GM23248 (cell line): ENCODE measurements around the gene DMGDH. TPM values are rescaled to one million over a fixed set of nuclear protein-coding genes. Genes with fewer than 3 reads are reported as not detected.

Experiments
- DNase-seq: peaks from one replicate; pipeline ENCODE4 v3.0.0-alpha.2; 2015
- H2AFZ ChIP-seq: fragments of 200-600 bp; sonication (generic); 2 replicates; pipeline ENCODE4 v1.6.1; 2016; ENCODE audit warnings: antibody characterized with exemption
- H3F3A ChIP-seq: fragments of 200-600 bp; sonication (generic); 2 replicates; pipeline ENCODE4 v1.6.1; 2016; ENCODE audit warnings: mild to moderate bottlenecking, antibody characterized with exemption, mixed run types; ENCODE audit not compliant: insufficient read depth
- H3K27ac ChIP-seq: fragments of 200-600 bp; sonication (generic); 2 replicates; pipeline ENCODE4 v1.5.1; 2016; ENCODE audit warnings: mild to moderate bottlenecking
- H3K27me3 ChIP-seq: fragments of 200-600 bp; sonication (generic); replicated peaks from 2 replicates; pipeline ENCODE4 v1.6.1; 2016; ENCODE audit warnings: mild to moderate bottlenecking; ENCODE audit not compliant: insufficient read depth
- H3K36me3 ChIP-seq: fragments of 200-600 bp; sonication (generic); 2 replicates; pipeline ENCODE4 v1.6.1; 2016; ENCODE audit warnings: low read depth, mild to moderate bottlenecking
- H3K4me1 ChIP-seq: fragments of 200-600 bp; sonication (generic); 2 replicates; pipeline ENCODE4 v1.6.1; 2016; ENCODE audit warnings: mild to moderate bottlenecking; ENCODE audit not compliant: insufficient read depth
- H3K4me2 ChIP-seq: fragments of 200-600 bp; sonication (generic); one replicate; pipeline ENCODE4 v1.6.1; 2016; ENCODE audit warnings: mild to moderate bottlenecking; ENCODE audit not compliant: unreplicated experiment
- H3K4me3 ChIP-seq: fragments of 200-600 bp; sonication (generic); 2 replicates; pipeline ENCODE4 v1.5.1; 2016; ENCODE audit warnings: mild to moderate bottlenecking
- H3K79me2 ChIP-seq: fragments of 200-600 bp; sonication (generic); 2 replicates; pipeline ENCODE4 v1.6.1; 2016; ENCODE audit warnings: mild to moderate bottlenecking; ENCODE audit not compliant: insufficient read depth
- H3K9ac ChIP-seq: fragments of 200-600 bp; sonication (generic); 2 replicates; pipeline ENCODE4 v1.6.1; 2016; ENCODE audit warnings: mild to moderate bottlenecking
- H3K9me2 ChIP-seq: fragments of 200-600 bp; sonication (generic); 2 replicates; pipeline ENCODE4 v1.6.1; 2016; ENCODE audit warnings: mixed run types, mild to moderate bottlenecking, moderate library complexity; ENCODE audit not compliant: insufficient read depth
- H3K9me3 ChIP-seq: fragments of 200-600 bp; sonication (generic); one replicate; pipeline ENCODE4 v1.6.1; 2017; ENCODE audit warnings: low read depth
- H4K20me1 ChIP-seq: fragments of 200-600 bp; sonication (generic); 2 replicates; pipeline ENCODE4 v1.6.0; 2016; ENCODE audit not compliant: insufficient read depth
- EZH2 ChIP-seq: fragments of 200-600 bp; sonication (generic); IDR thresholded peaks from 2 replicates; pipeline ENCODE4 v1.6.1; 2018; ENCODE audit warnings: antibody characterized with exemption, mild to moderate bottlenecking; ENCODE audit not compliant: insufficient read depth, poor library complexity, severe bottlenecking
- EZH2phosphoT487 ChIP-seq: fragments of 200-600 bp; sonication (generic); IDR thresholded peaks from 2 replicates; pipeline ENCODE4 v1.6.1; 2018; ENCODE audit warnings: antibody characterized with exemption, moderate library complexity, mild to moderate bottlenecking, low read depth; ENCODE audit not compliant: insufficient read depth
- WGBS, 2 experiments: methylation state at CpG; one replicate each; pipeline ENCODE4 v1.1.6; 2015 to 2017; ENCODE audit warnings: low lambda C conversion rate in 2 of 2, low coverage in 1 of 2; ENCODE audit errors: missing lambda C conversion rate in 2 of 2; 5-methylcytosine and 5-hydroxymethylcytosine counted together
- in situ Hi-C: fragments of 300-500 bp; cut with MboI; formaldehyde crosslinking; loops from 2 replicates; pipeline ENCODE4 v1.15.0; 2020
- polyA plus RNA-seq: library from polyadenylated mRNA; unstranded; fragments of >200 nt; fragmentation: Nextera tagmentation; extraction: Ambion mirVana; gene quantifications from 2 replicates; pipeline ENCODE4 v1.2.1, GENCODE V29; 2016
- total RNA-seq: library from RNA; depleted of rRNA; stranded (reverse); fragments of >200 nt; shearing (Covaris generic); gene quantifications from 2 replicates; pipeline ENCODE4 v1.2.3, GENCODE V29; 2014

The DMGDH gene
- total and polyA plus RNA-seq, 2 experiments from 2014 or later: 1.5 to 1.6 TPM

DNA sequence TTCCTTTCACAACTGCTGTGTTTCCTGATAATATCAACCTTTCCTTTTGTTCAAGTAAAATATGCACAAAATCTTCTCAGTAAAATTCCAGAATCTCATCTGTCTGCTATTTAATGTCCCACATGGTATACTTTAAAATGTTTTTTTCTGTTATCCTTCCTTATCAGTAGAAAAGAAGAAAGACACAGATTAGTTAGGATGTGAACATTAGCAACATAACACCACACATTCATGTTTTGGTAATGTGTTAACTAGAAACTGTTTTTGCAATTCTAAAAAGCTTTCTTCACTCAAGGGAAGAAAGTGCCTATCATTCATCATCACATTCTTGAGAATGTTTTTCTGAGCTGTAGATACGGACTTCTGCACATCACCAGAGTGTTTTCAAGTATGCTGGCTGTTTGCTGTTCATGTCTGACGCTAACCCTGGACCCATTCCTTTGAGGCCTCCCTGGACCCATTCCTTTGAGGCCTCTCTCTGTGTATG lies 73.9 kb downstream of the DMGDH start:
- no peaks in the 10 kb centered on the region for H3K4me1 ChIP-seq
- H3K27ac ChIP-seq: no peak overlapping the region
- no peaks in the 10 kb centered on the region for H3K36me3 ChIP-seq
- no peak overlapping the region for H3K9ac ChIP-seq
- no peak for TF ChIP-seq EZH2phosphoT487
- no peak for TF ChIP-seq EZH2
- no peaks in the 10 kb centered on the region for H3F3A ChIP-seq
- no peak overlapping the region for H2AFZ ChIP-seq
- no peak overlapping the region for H3K4me3 ChIP-seq
- no peaks in the 10 kb centered on the region for H3K79me2 ChIP-seq
- H3K9me2 ChIP-seq: no peaks in the 10 kb centered on the region; the same call in 1 of the 2 replicates
- H3K4me2 ChIP-seq: no peak overlapping the region
- 57% methylated on average over 2 of the region's 2 CpGs for WGBS, 2 experiments
- no peaks in the 10 kb centered on the region for H3K9me3 ChIP-seq
- no peak for DNase-seq
- no peaks in the 10 kb centered on the region for H3K27me3 ChIP-seq
- no peaks in the 10 kb centered on the region for H4K20me1 ChIP-seq
- in situ Hi-C loops: no loop called here

DNA sequence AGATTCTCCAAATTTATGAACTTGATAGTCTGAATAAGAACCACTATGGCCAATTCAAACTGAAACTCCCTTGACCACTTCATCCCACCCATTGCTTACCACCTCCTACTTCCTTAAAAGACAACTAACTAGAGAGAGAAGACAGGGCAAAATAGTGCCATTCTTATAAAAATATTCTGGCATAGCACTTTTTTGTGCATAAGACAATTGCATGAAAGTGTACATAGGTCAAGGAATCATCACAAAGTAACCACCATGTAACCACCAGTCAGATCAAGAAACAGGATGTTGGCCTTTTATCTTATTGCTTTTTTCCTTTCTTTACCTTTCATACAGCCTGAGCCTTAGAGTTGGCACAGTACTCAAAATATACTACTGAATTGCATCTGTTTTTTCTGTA lies 76.3 kb downstream of the DMGDH start:
- H3K79me2 ChIP-seq: no peaks in the 10 kb centered on the region
- TF ChIP-seq EZH2phosphoT487 (no peak), EZH2 (no peak)
- H3F3A ChIP-seq: no peaks in the 10 kb centered on the region
- in situ Hi-C loops: no loop called here
- DNase-seq: no peak
- no peaks in the 10 kb centered on the region for H3K27me3 ChIP-seq
- H2AFZ ChIP-seq: no peak overlapping the region
- H3K27ac ChIP-seq: no peak overlapping the region
- H3K9me3 ChIP-seq: no peaks in the 10 kb centered on the region
- H3K9ac ChIP-seq: no peak overlapping the region
- H3K4me3 ChIP-seq: no peak overlapping the region
- H4K20me1 ChIP-seq: no peaks in the 10 kb centered on the region
- H3K4me2 ChIP-seq: no peak overlapping the region
- H3K36me3 ChIP-seq: no peaks in the 10 kb centered on the region
- no peaks in the 10 kb centered on the region for H3K4me1 ChIP-seq
- no peaks in the 10 kb centered on the region; the same call in 1 of the 2 replicates for H3K9me2 ChIP-seq

DNA sequence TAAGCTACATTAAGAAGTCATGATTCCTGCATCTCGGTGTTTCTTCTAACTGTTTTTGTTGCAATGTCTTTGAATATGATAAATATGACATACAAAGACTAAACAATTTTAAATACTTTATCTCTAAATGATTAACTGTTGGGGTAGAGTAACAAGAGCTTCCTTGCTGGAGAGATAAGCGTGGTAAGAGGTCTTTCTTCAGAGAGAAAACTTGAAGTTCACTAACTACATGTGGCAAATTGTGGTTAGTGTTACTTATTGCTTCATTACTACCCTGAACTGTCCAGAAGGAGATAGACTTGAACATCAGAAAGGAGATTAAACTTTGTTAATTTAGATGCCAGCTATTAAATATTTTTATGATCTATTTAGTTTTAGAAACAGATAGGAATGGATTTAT lies 77.3 kb downstream of the DMGDH start:
- no peak overlapping the region for H3K4me3 ChIP-seq
- no peaks in the 10 kb centered on the region for H3K4me1 ChIP-seq
- in situ Hi-C loops: no loop called here
- H3K9ac ChIP-seq: no peak overlapping the region
- H3K27me3 ChIP-seq: no peaks in the 10 kb centered on the region
- no peak overlapping the region for H3K4me2 ChIP-seq
- no peaks in the 10 kb centered on the region for H3K36me3 ChIP-seq
- H3F3A ChIP-seq: no peaks in the 10 kb centered on the region
- no peaks in the 10 kb centered on the region; the same call in 1 of the 2 replicates for H3K9me2 ChIP-seq
- DNase-seq: no peak
- TF ChIP-seq EZH2phosphoT487: no peak
- TF ChIP-seq EZH2: no peak
- H3K27ac ChIP-seq: no peak overlapping the region
- no peaks in the 10 kb centered on the region for H3K9me3 ChIP-seq
- H2AFZ ChIP-seq: no peak overlapping the region
- H3K79me2 ChIP-seq: no peaks in the 10 kb centered on the region
- WGBS, 2 experiments: 72 to 76% methylated on average over 2 of the region's 2 CpGs
- H4K20me1 ChIP-seq: no peaks in the 10 kb centered on the region

DNA sequence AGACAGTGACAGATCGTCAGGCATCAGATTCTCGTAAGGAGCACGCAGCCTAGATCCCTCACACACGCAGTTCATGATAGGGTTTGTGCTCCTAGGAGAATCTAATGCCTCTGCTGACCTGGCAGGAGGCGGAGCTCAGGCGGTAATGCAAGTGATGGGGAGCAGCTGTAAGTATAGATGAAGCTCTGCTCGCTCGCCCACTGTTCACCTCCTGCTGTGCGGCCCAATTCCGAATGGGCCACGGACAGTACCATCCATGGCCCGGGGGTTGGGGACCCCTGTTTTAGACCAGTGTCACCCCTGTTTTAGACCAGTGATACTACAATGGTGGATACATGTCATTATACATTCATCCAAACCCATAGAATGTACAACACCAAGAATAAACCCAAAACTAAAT lies 80.4 kb downstream of the DMGDH start:
- H4K20me1 ChIP-seq: no peaks in the 10 kb centered on the region
- no peak overlapping the region for H3K4me3 ChIP-seq
- peaks cover 7% of the 10 kb centered on the region; the same call in 1 of the 2 replicates for H3K4me1 ChIP-seq
- no peak overlapping the region for H2AFZ ChIP-seq
- no peak overlapping the region for H3K27ac ChIP-seq
- in situ Hi-C loops: no loop called here
- H3K4me2 ChIP-seq: no peak overlapping the region
- no peaks in the 10 kb centered on the region for H3K27me3 ChIP-seq
- peaks cover 19% of the 10 kb centered on the region for H3F3A ChIP-seq
- no peaks in the 10 kb centered on the region for H3K9me3 ChIP-seq
- no peak overlapping the region for H3K9ac ChIP-seq
- H3K79me2 ChIP-seq: no peaks in the 10 kb centered on the region
- H3K9me2 ChIP-seq: no peaks in the 10 kb centered on the region; the same call in 1 of the 2 replicates
- no peaks in the 10 kb centered on the region for H3K36me3 ChIP-seq
- no peak for DNase-seq
- 91 to 94% methylated on average over 12 of the region's 12 CpGs for WGBS, 2 experiments
- TF ChIP-seq EZH2: no peak
- TF ChIP-seq EZH2phosphoT487: no peak
